ENCODE measurements around the gene CEP112.

GRCh38 chr17:65763786-65764185, 428.1 kb downstream of the CEP112 start:
- TF ChIP-seq FOXK2 (IDR thresholded peaks at IDR 0.05) (no peak), LEF1 (IDR thresholded peaks at IDR 0.05; ENCODE audit: borderline replicate concordance) (no peak), BHLHE40 (IDR thresholded peaks at IDR 0.05; ENCODE audit: borderline replicate concordance) (no peak), SP1 (IDR thresholded peaks at IDR 0.05) (no peak), TARDBP (IDR thresholded peaks at IDR 0.05) (no peak), SUZ12 (IDR thresholded peaks at IDR 0.05) (no peak), HDGF (IDR thresholded peaks at IDR 0.05; ENCODE audit: borderline replicate concordance) (no peak), FOXM1 (IDR thresholded peaks at IDR 0.05; ENCODE audit: borderline replicate concordance) (no peak), PKNOX1 (IDR thresholded peaks at IDR 0.05) (no peak), NFRKB (IDR thresholded peaks at IDR 0.05) (no peak), ARNT (IDR thresholded peaks at IDR 0.05) (no peak), FOXA1 (IDR thresholded peaks at IDR 0.05) (no peak)

All from HEK293T (cell line).